Effector CD8-positive, alpha-beta T cell (primary cell): ENCODE measurements around the gene VAV2.

Experiments used
- DNase-seq: peaks from one replicate; lab custom pipeline; 2025; lab: John Stamatoyannopoulos, UW

Gene VAV2

DNA sequence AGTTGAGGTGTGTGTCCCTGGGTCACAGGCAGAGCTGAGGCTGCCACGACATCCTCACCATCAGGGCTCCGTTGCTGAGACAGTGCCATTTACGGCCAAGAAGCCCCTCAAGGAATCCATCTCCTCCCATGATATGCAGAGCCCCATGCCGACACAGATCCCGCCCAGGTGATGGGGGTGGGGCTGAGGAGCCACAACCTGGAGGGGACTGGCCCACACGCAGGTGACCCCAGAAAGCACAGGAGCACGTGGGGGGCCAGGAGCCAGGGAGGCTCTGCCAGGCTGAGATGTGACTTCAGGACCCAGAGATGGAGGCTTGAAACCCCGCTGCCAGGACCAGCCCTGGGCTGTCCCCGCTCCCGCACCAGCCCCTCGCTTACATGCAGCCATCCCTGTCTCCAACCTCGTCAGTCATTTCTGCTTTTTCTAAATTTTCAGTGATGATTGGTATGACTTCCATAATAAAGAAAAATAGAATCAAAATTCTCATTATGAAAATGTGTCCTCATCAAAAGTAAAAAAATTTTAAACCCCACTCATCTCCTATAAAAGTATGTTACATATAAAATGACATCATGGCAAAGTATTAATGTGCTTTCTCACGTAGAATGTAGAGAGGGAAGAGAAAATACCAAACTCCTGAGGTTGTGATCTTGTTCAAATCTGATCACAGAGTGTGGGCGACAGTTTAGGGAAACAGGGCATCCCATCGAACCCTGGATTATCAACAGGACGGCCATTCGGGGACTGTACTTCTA lies 155.9 kb downstream of the VAV2 start:
- no peak for DNase-seq

GRCh38 chr9:133835262-133835901 lies 156.7 kb downstream of the VAV2 start:
- no peak for DNase-seq

GRCh38 chr9:133834080-133834976 lies 157.8 kb downstream of the VAV2 start:
- no peak for DNase-seq

GRCh38 chr9:133833388-133834025 lies 158.6 kb downstream of the VAV2 start:
- DNase-seq = no peak

- no peak for DNase-seq
Observed at GRCh38 chr9:133832877-133833276, 159.2 kb downstream of the VAV2 start.

DNA sequence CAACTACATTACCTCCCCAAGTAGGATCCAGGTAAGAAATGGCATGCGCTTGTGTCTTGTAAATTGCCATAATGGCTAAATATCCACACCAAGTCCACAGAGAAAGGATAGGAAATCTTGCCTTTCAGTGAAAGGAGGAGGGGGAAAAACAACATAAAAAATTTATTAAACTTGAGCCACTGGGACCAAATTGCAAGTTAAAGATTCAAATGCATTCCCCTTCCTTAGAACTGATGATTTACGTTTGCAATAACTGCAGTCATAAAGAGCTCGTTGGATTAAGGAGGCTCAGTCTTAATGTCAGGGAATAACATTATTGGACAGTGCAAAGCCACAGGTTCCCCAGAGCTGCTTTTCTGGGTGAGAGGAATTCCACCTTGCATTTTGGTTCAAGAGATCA lies 161.4 kb downstream of the VAV2 start:
- DNase-seq = no peak

- no peak for DNase-seq
Observed at GRCh38 chr9:133830310-133830709, 161.8 kb downstream of the VAV2 start.

GRCh38 chr9:133828338-133828997 lies 163.7 kb downstream of the VAV2 start:
- no peak for DNase-seq

GRCh38 chr9:133826289-133827085 lies 165.6 kb downstream of the VAV2 start:
- no peak for DNase-seq

GRCh38 chr9:133825555-133826218 lies 166.4 kb downstream of the VAV2 start:
- no peak for DNase-seq

GRCh38 chr9:133824802-133825186 lies 167.3 kb downstream of the VAV2 start:
- no peak for DNase-seq

GRCh38 chr9:133824106-133824801 lies 167.9 kb downstream of the VAV2 start:
- DNase-seq = no peak

- no peak for DNase-seq
Observed at GRCh38 chr9:133823189-133824105, 168.7 kb downstream of the VAV2 start.

GRCh38 chr9:133822430-133823065 lies 169.6 kb downstream of the VAV2 start:
- no peak for DNase-seq

DNA sequence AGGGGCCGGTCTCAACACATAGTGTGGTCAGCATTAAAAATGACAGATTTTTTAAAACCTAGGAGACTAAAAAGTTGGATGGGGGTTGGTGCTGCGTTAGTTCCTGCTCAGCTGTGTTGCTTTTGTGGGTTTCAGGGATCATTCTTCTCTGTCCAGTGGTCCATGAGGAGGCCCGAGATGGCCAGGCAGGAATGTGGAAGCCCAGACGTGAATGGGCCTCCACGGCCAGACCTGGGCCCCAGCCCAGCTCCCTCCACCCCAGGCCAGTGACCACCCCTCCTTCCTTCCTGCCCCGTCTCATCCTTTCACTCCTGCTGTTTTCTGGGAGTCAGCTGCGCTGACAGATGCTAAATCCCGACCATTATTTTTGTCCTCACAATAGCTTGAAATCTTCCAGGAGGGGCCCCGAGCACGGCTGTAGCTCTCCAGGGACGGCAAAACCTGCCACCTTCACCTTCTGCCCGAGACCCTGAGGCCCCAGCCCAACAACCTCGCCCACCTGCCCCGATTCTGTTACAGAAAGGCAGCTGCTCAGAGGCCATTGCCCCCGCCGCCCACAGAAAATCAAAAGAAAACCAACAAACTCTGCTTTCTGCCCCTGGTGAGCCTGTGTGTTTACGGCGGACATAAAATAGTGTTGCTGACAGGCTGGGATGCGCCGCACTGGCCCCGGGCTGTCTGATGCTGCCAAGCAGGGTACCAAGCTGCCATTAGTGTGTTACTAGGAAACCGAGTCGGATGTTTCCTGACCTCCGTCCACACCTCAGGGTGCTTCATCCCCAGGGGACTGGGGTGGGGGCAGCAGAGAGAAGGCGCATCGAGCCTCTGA lies 170.3 kb downstream of the VAV2 start:
- no peak for DNase-seq

DNA sequence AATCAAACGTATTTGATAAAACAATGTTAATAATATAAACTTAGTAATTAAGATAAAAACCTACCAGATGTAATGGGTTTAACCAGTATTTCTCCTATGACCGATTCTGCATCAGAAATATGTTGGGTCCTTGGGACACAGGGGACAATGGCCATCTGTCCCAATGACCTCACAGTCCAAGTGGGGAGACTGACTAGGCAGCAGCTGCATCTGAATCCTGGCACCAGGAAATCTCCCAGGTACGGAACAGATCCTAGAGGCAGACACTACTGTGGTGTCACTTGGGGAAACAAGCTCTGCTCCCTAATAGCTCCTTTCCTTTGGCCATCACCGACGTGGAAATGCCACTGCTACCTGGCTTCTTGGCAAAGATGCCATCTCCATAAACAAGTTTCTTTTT lies 172.2 kb downstream of the VAV2 start:
- no peak for DNase-seq

DNA sequence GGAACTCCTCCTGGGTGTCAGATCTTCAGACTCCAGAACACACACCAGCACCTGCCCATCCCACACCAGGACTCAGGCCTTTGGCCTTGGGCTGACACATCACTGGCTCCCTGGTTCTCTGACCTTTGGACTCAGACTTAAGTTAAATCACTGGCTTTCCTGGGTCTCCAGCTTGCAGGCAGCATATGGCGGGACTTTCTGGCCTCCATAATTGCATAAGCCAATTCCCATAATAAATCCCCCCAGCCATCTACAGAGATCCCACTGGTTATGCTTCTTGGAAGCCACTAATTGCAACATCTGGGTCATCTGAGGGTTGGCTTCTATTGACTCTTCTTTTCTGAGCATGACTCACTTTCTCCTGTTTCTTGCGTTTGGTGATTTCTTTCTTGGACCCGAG lies 173.7 kb downstream of the VAV2 start:
- DNase-seq = no peak
